ENCODE data around the gene TRPM7. TPM values are rescaled to one million over a fixed set of nuclear protein-coding genes. Genes with fewer than 3 reads are reported as not detected.

The TRPM7 gene
- total RNA-seq, 2 donors from 2014 or later = 42.7 to 46.4 TPM

DNA sequence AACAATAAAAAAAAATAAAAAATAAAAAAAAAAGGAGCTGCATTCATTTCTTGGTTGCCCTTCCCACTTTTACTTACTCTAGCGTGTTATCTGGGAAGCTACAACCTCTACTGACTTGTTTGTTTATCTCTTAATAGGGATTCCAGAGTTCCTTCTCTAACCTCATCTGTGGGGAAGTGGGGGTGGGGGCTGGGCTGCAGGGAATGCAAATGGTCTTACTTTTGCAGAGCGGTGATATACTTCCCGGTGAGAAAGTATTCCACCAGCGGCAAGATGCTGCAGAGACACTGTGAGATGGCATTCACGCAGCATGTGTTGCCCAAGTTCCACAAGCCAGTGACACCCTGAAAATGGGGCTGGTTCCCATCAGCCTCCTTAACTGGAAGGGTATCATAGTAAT, 142.2 kb downstream of the TRPM7 start:
- no peak for TF ChIP-seq CTCF (conservative IDR thresholded peaks at IDR 0.05)
- peaks cover 5% of the 10 kb centered on the region for H3K4me1 Mint-ChIP-seq

GRCh38 chr15:50543556-50543955, 143.0 kb downstream of the TRPM7 start:
- H3K27ac ChIP-seq (ENCODE audit: low read depth, low read length) = no peak overlapping the region
- no peak for DNase-seq
- H3K27me3 Mint-ChIP-seq (ENCODE audit: insufficient read depth) = no peaks in the 10 kb centered on the region
- H3K4me1 ChIP-seq (ENCODE audit: control insufficient read depth, insufficient read depth, low read length) = peaks cover 4% of the 10 kb centered on the region
- H3K4me3 ChIP-seq (ENCODE audit: low read length) = no peak overlapping the region
- no peak overlapping the region for H3K9ac ChIP-seq (ENCODE audit: extremely low read depth, low read length, poor library complexity, severe bottlenecking)
- H3K4me1 Mint-ChIP-seq = peaks cover 5% of the 10 kb centered on the region
- H3K36me3 Mint-ChIP-seq (ENCODE audit: low read depth) = no peaks in the 10 kb centered on the region
- no peaks in the 10 kb centered on the region for H3K9me3 Mint-ChIP-seq
- H3K27me3 ChIP-seq (ENCODE audit: control insufficient read depth, insufficient read depth, low read length, poor library complexity, severe bottlenecking) = no peaks in the 10 kb centered on the region
- 98 to 100% methylated on average over 3 of the region's 3 CpGs for WGBS, 2 experiments (ENCODE audit: insufficient coverage in 1 of 2, insufficient read length in 1 of 2)
- no peak overlapping the region for H3K27ac Mint-ChIP-seq
- H3K36me3 ChIP-seq (ENCODE audit: control insufficient read depth, insufficient read depth, low read length) = no peaks in the 10 kb centered on the region
- TF ChIP-seq CTCF (conservative IDR thresholded peaks at IDR 0.05) = no peak
- no peaks in the 10 kb centered on the region for H3K9me3 ChIP-seq (ENCODE audit: control insufficient read depth, low read length)
- no peak overlapping the region for H3K4me3 Mint-ChIP-seq

More for the DNA sequence above, 142.2 kb downstream of the TRPM7 start:
- WGBS, 2 experiments (ENCODE audit: insufficient coverage in 1 of 2, insufficient read length in 1 of 2) = 46 to 64% methylated on average over 4 to 5 of the region's 5 CpGs
- Mint-ChIP-seq H3K27ac (no peak overlapping the region), H3K27me3 (ENCODE audit: insufficient read depth) (no peaks in the 10 kb centered on the region), H3K4me3 (no peak overlapping the region), H3K36me3 (ENCODE audit: low read depth) (no peaks in the 10 kb centered on the region), H3K9me3 (no peaks in the 10 kb centered on the region)
- DNase-seq = peak; percentile 65
- H3K36me3 ChIP-seq (ENCODE audit: control insufficient read depth, insufficient read depth, low read length) = no peaks in the 10 kb centered on the region
- H3K9me3 ChIP-seq (ENCODE audit: control insufficient read depth, low read length) = no peaks in the 10 kb centered on the region
- H3K4me1 ChIP-seq (ENCODE audit: control insufficient read depth, insufficient read depth, low read length) = peaks cover 4% of the 10 kb centered on the region
- no peak overlapping the region for H3K27ac ChIP-seq (ENCODE audit: low read depth, low read length)
- H3K27me3 ChIP-seq (ENCODE audit: control insufficient read depth, insufficient read depth, low read length, poor library complexity, severe bottlenecking) = no peaks in the 10 kb centered on the region
- peak overlapping the region; percentile 56 for H3K4me3 ChIP-seq (ENCODE audit: low read length)
- no peak overlapping the region for H3K9ac ChIP-seq (ENCODE audit: extremely low read depth, low read length, poor library complexity, severe bottlenecking)

DNA sequence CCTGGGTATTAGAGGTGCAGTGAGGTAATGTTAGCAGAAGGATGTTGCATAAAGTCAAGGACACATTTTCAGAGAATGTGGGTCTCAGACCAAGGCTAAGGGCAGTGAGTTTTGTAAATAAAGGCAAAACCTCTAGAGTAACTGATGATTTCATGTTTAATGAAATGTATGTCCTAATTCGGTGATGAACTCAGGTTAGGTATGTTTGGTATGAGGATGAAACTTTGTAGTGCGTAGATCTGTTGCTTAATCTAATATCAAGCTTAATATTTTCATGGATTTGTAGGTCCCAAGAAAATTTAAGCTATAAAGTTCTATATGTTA, 143.7 kb downstream of the TRPM7 start:
- no peaks in the 10 kb centered on the region for H3K36me3 ChIP-seq (ENCODE audit: control insufficient read depth, insufficient read depth, low read length)
- H3K27ac ChIP-seq (ENCODE audit: low read depth, low read length) = no peak overlapping the region
- H3K27me3 ChIP-seq (ENCODE audit: control insufficient read depth, insufficient read depth, low read length, poor library complexity, severe bottlenecking) = no peaks in the 10 kb centered on the region
- H3K4me3 Mint-ChIP-seq = no peak overlapping the region
- TF ChIP-seq CTCF (conservative IDR thresholded peaks at IDR 0.05) = no peak
- H3K4me1 Mint-ChIP-seq = peaks cover 5% of the 10 kb centered on the region
- no peak for DNase-seq
- no peak overlapping the region for H3K4me3 ChIP-seq (ENCODE audit: low read length)
- no peaks in the 10 kb centered on the region for H3K27me3 Mint-ChIP-seq (ENCODE audit: insufficient read depth)
- H3K4me1 ChIP-seq (ENCODE audit: control insufficient read depth, insufficient read depth, low read length) = peaks cover 4% of the 10 kb centered on the region
- H3K27ac Mint-ChIP-seq = no peak overlapping the region
- H3K9ac ChIP-seq (ENCODE audit: extremely low read depth, low read length, poor library complexity, severe bottlenecking) = no peak overlapping the region
- H3K9me3 Mint-ChIP-seq = no peaks in the 10 kb centered on the region
- 94% methylated on average over 2 of the region's 2 CpGs; no CpG with 5 or more reads in 1 of the 2 experiments for WGBS, 2 experiments (ENCODE audit: insufficient coverage in 1 of 2, insufficient read length in 1 of 2)
- H3K36me3 Mint-ChIP-seq (ENCODE audit: low read depth) = no peaks in the 10 kb centered on the region
- H3K9me3 ChIP-seq (ENCODE audit: control insufficient read depth, low read length) = no peaks in the 10 kb centered on the region

Data from endodermal cell (in vitro differentiated cells).